Omental fat pad (tissue), 4 donors: ENCODE data around the gene MKX. TPM values are rescaled to one million over a fixed set of nuclear protein-coding genes. Genes with fewer than 3 reads are reported as not detected.

Experiments
- ATAC-seq: fragments of 150-250 bp; one replicate; pipeline ENCODE4 v1.9.1; 2016; ENCODE audit warnings: mild to moderate bottlenecking, moderate library complexity; ENCODE audit not compliant: low FRiP score
- DNase-seq: peaks from one replicate; pipeline ENCODE4 v3.0.0-alpha.2; 2019; ENCODE audit warnings: low spot score
- total RNA-seq, 4 donors: library from RNA; depleted of rRNA; stranded (reverse); fragments of >200 nt; gene quantifications; one replicate each; pipeline ENCODE4 v1.1.0, GENCODE V29; 2016
- TF ChIP-seq, protein P1 (sequence below), 3 donors: fragments of 450-650 bp; IDR thresholded peaks; one replicate each; pipeline ENCODE4 v1.5.1; 2016 to 2017; ENCODE audit warnings: antibody characterized with exemption in 3 of 3, mild to moderate bottlenecking in 3 of 3, moderate library complexity in 2 of 3

MKX gene
- total RNA-seq, 4 donors from 2014 or later = 1.1 to 5.6 (median 3.1) TPM

DNA sequence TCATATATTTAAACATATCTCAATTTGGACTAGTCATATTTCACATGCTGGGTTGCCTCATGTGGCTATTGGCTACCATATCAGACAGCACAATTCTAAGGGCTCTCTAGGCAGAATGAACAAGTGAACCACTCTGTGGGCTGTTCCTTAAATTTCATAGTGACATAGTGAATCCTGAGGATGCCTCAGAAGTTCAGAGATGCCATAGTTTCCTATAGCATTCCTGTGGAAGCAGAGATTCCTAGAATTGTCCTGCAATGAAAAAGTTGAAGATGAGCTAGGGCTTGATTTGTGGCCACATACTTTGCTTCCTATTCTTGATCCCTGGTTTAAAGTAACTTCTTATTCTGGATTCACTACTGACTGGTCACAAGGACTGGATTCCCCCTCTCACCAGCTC is 35.6 kb downstream of the MKX start:
- no peak for ATAC-seq
- DNase-seq = no peak
- TF ChIP-seq, protein P1, sequence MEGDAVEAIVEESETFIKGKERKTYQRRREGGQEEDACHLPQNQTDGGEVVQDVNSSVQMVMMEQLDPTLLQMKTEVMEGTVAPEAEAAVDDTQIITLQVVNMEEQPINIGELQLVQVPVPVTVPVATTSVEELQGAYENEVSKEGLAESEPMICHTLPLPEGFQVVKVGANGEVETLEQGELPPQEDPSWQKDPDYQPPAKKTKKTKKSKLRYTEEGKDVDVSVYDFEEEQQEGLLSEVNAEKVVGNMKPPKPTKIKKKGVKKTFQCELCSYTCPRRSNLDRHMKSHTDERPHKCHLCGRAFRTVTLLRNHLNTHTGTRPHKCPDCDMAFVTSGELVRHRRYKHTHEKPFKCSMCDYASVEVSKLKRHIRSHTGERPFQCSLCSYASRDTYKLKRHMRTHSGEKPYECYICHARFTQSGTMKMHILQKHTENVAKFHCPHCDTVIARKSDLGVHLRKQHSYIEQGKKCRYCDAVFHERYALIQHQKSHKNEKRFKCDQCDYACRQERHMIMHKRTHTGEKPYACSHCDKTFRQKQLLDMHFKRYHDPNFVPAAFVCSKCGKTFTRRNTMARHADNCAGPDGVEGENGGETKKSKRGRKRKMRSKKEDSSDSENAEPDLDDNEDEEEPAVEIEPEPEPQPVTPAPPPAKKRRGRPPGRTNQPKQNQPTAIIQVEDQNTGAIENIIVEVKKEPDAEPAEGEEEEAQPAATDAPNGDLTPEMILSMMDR (IDR thresholded peaks at IDR 0.05) = no peak

DNA sequence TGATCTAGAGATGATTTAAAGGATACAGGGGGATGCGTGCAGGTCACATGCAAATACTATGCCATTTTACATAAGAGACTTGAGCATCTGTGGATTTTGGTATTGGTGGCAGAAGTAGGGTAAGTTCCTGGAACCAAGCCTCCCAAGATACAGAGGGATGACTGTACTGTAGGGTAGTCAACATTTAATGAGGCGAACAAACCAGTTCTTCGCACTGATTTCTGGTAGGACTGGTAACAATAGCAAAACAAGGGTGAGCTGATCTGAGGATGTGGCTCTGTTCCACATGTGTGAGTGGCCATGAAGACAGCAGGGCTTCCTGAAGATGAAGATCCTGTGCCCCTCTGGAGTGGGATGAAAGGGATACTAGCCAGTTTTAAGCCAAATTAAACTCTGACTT is 36.3 kb downstream of the MKX start:
- TF ChIP-seq, protein P1 (IDR thresholded peaks at IDR 0.05) = no peak
- DNase-seq = no peak
- no peak for ATAC-seq

DNA sequence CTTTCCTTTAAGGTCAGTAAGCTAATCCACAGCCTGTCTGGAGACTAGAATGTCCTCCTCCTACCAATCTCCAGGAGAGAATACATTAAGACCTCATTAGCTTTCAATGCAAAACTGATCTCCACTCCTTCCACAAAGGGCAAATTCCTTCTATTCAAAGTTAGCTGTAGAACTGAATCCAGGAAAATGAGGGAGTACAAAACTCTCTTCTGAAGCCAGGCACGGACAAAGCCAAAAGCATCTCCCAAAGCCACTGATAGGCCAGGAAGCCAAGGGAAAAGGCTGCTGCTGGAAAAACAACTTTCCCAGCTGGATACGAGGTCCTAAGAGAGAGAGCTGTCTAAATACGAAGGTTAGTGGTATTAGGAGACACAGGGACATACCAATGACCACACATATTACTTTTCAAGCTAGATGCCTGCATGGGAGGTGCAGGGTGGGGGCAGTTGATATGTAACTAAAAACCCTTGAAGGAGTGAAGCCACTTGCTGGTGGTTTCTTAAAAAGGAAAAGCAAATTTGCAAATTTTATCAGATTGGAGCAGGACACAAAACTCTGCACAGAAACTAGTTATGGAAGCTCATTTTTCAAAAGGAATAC is 43.6 kb downstream of the MKX start:
- ATAC-seq (no peak), DNase-seq (no peak)
- TF ChIP-seq, protein P1 (IDR thresholded peaks at IDR 0.05) = no peak

DNA sequence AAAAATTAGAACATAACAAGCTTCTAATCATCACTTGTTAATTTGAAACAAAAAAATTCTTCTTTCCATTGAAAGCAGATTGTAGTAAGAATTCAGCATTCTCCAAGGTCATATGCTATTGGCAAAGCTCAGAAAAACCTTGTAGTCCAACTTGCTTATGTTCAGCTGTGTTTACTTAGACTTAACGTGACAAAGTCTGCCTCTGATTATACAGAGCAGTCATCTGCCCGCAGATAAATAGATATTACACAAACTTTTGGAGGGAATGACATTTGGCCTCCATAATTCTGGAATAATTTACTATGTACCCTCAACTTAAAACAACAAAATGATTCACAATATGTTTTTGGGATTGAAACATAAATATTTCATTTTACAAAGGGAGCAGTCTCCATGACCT is 45.8 kb downstream of the MKX start:
- no peak for DNase-seq
- TF ChIP-seq, protein P1 (IDR thresholded peaks at IDR 0.05) = no peak

DNA sequence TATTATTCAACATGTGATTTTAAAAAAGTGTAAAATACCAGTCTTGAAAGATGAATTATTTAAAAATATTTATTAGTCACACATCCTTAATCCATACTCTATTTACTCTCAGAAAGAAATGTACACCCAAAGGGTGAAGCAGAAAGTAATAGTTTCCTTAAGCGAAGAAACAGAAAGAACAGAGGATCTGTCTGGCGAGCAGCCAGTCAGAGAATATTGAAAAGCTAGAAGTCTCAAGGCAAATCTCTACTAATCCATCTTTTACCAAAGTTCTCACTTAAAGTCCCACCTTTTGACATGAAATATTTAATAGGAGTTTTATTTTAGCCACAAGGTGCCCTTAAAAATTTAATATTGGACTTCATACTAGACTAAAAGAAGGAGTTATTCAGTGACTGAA is 46.7 kb downstream of the MKX start:
- ATAC-seq = no peak
- TF ChIP-seq, protein P1 (IDR thresholded peaks at IDR 0.05) = no peak
- no peak for DNase-seq

More for the DNA sequence above, 45.8 kb downstream of the MKX start:
- ATAC-seq = no peak

DNA sequence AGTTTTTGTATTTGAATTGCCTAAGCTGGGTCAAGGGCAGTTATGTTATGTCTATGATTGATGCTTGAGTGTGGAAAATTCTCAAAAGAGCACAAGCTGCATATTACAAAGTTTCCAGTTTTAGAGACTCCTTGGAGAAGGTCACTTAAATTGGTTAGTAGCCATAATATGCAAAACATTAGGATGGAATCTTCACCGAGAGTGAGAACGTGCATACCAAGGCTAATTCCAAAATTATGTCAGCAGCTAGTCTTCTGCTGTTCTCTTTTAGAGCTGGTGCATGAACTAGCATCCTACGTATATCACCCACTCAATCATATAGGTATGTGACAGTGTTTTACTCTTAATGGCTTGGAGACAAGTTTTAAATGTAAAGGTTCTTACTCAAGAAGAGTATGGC is 49.2 kb downstream of the MKX start:
- no peak for ATAC-seq

DNA sequence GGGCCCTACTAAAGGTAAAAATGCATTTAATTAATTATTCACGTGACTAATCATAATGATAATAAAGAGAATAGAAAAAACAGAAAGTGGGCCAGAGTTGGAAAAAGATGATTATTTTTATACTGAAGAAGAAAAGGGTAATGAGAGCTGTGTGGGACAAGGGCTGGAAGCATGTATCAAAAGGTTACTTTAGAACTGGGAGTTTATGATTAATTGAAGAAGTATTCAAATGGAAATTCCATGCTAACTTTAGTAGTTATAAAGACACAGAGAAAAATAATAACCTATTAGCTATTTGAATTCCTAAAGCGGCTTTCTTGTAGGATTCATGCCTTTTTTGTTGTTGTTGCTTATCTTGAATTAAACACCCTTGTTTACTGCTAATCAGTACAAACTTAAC is 49.9 kb downstream of the MKX start:
- TF ChIP-seq, protein P1 (IDR thresholded peaks at IDR 0.05) = no peak
- ATAC-seq = no peak

More for the DNA sequence above, 49.2 kb downstream of the MKX start:
- TF ChIP-seq, protein P1 (IDR thresholded peaks at IDR 0.05) = no peak
- no peak for DNase-seq

More for the DNA sequence above, 49.9 kb downstream of the MKX start:
- no peak for DNase-seq
